ENCODE results near the gene RCN1. TPM values are rescaled to one million over a fixed set of nuclear protein-coding genes. Genes with fewer than 3 reads are reported as not detected.
"Not testable (repeated sequence)": the region's sequence is repeated elsewhere in the genome, so short reads cannot be mapped to it uniquely, and the experiment has no call there.

The RCN1 gene
- total RNA-seq, 1 experiment from 2014 or later = 155 TPM

DNA sequence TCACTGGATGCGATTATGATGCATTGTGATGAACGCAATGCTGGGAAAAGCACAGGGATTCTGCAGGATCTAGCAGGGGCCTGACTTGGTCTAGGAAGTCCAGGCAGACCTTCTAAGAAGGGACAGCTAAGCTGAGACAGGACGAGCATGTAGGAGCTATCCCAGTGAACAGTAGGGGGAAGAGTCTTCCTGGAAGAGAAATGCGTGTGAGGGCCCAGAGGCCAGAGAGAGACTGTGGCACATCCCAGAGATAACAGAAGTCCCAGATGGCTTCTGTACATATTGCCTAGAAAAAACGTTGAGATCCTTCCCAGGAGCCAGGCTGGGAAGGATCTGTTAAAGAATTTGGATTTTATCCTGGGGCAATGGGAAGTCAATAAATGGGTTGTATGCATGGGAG lies 24.6 kb downstream of the RCN1 start:
- Mint-ChIP-seq H3K4me3 (ENCODE audit: unreplicated experiment) (no peak overlapping the region), H3K4me1 (ENCODE audit: insufficient read depth, unreplicated experiment) (peaks cover 12% of the 10 kb centered on the region), H3K27ac (ENCODE audit: low read depth, unreplicated experiment) (no peak overlapping the region), H3K36me3 (ENCODE audit: insufficient read depth, unreplicated experiment) (no peaks in the 10 kb centered on the region), H3K27me3 (ENCODE audit: insufficient read depth, unreplicated experiment) (no peaks in the 10 kb centered on the region), H3K9me3 (ENCODE audit: unreplicated experiment) (peaks cover 8% of the 10 kb centered on the region)
- intact Hi-C loops (cut with micrococcal nuclease) = no loop called here
- no peak for DNase-seq (ENCODE audit: unreplicated experiment)
- BruUV-seq (replicated peaks) = no TSS peak
- CTCF ChIA-PET = no interaction called here
- POLR2A ChIA-PET = no interaction called here
- TF ChIP-seq CTCF (IDR thresholded peaks at IDR 0.05; ENCODE audit: unreplicated experiment) = no peak

GRCh38 chr11:32116668-32117067 lies 25.8 kb downstream of the RCN1 start:
- no peak overlapping the region for H3K4me3 Mint-ChIP-seq (ENCODE audit: unreplicated experiment)
- TF ChIP-seq CTCF (IDR thresholded peaks at IDR 0.05; ENCODE audit: unreplicated experiment) = no peak
- no TSS peak for BruUV-seq (replicated peaks)
- peaks cover 10% of the 10 kb centered on the region for H3K27me3 Mint-ChIP-seq (ENCODE audit: insufficient read depth, unreplicated experiment)
- no peak for DNase-seq (ENCODE audit: unreplicated experiment)
- CTCF ChIA-PET = interaction anchor here (0.6 kb wide), 1 partner anchor 1004 kb away, joined by 3 read pairs; no protein-coding TSS in a partner anchor
- H3K4me1 Mint-ChIP-seq (ENCODE audit: insufficient read depth, unreplicated experiment) = peaks cover 12% of the 10 kb centered on the region
- H3K9me3 Mint-ChIP-seq (ENCODE audit: unreplicated experiment) = peaks cover 8% of the 10 kb centered on the region
- POLR2A ChIA-PET = interaction anchor here (0.7 kb wide), 1 partner anchor 24 kb away, joined by 3 read pairs; no protein-coding TSS in a partner anchor
- H3K27ac Mint-ChIP-seq (ENCODE audit: low read depth, unreplicated experiment) = no peak overlapping the region
- intact Hi-C loops (cut with micrococcal nuclease) = no loop called here
- H3K36me3 Mint-ChIP-seq (ENCODE audit: insufficient read depth, unreplicated experiment) = no peaks in the 10 kb centered on the region

DNA sequence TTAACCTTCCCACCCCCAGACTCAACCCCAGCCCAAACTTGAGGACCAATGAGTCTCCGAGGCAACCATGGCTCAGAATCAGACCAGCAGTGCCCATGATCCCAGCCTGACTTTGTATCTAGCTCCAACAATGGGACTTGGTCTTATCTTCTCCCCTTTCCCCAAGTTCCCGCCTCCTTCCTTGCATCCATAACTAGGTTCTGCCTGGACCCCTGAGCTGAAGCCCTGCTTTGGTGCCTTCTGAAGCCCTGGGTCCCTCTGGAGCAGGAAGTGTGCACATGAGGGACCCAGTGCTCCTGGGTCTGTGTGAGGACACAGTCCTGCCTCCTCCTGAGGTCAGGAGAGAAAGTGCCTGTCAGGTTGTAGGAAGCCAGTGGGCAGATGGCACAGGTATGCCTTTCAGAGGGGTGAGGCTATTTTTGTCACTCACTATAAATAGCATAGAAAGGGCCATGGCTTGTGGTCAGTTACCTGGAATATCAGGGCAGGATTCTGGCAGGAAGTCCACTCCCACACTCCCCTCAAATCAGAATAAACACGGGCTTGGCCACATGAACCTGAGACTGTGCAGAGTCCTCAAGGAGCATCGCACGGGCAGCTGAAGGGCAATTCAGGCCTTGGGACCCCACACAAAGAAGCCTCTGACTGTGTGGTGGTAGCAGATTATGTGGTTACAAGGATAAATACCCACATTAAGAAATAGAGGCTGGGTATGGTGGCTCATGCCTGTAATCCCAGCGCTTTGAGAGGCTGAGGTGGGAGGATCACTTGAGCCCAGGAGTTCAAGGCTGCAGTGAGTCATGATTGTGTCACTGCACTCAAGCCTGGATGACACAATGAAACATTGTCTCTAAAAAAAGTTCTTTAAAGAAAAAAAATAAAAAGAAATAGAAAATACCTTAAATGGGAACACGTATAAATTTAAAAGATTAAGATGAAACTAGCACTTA lies 27.4 kb downstream of the RCN1 start:
- Mint-ChIP-seq H3K27ac (ENCODE audit: low read depth, unreplicated experiment) (no peak overlapping the region), H3K4me3 (ENCODE audit: unreplicated experiment) (no peak overlapping the region), H3K4me1 (ENCODE audit: insufficient read depth, unreplicated experiment) (peaks cover 5% of the 10 kb centered on the region), H3K27me3 (ENCODE audit: insufficient read depth, unreplicated experiment) (peaks cover 10% of the 10 kb centered on the region), H3K36me3 (ENCODE audit: insufficient read depth, unreplicated experiment) (no peaks in the 10 kb centered on the region), H3K9me3 (ENCODE audit: unreplicated experiment) (peaks cover 8% of the 10 kb centered on the region)
- DNase-seq (ENCODE audit: unreplicated experiment) = peak; percentile 73
- intact Hi-C loops (cut with micrococcal nuclease) = no loop called here
- TF ChIP-seq CTCF (IDR thresholded peaks at IDR 0.05; ENCODE audit: unreplicated experiment) = no peak
- no TSS peak for BruUV-seq (replicated peaks)
- POLR2A ChIA-PET = no interaction called here
- CTCF ChIA-PET = interaction anchor here (0.6 kb wide), 1 partner anchor 947 kb away, joined by 3 read pairs; no protein-coding TSS in a partner anchor

GRCh38 chr11:32119139-32119538 lies 28.3 kb downstream of the RCN1 start:
- H3K9me3 Mint-ChIP-seq (ENCODE audit: unreplicated experiment); DNase-seq (ENCODE audit: unreplicated experiment); H3K27ac Mint-ChIP-seq (ENCODE audit: low read depth, unreplicated experiment); BruUV-seq (replicated peaks); POLR2A ChIA-PET; intact Hi-C loops (cut with micrococcal nuclease); H3K4me1 Mint-ChIP-seq (ENCODE audit: insufficient read depth, unreplicated experiment); H3K4me3 Mint-ChIP-seq (ENCODE audit: unreplicated experiment); H3K36me3 Mint-ChIP-seq (ENCODE audit: insufficient read depth, unreplicated experiment): not testable (repeated sequence)
- peaks cover 14% of the 10 kb centered on the region for H3K27me3 Mint-ChIP-seq (ENCODE audit: insufficient read depth, unreplicated experiment)
- CTCF ChIA-PET = interaction anchor here (0.6 kb wide), 1 partner anchor 946 kb away, joined by 3 read pairs; no protein-coding TSS in a partner anchor

Data from MCF 10A (cell line).